Keratinocyte (primary cell): ENCODE measurements around the gene FAM47C. TPM values are rescaled to one million over a fixed set of nuclear protein-coding genes. Genes with fewer than 3 reads are reported as not detected.

Source experiments
- DNase-seq: peaks from one replicate; pipeline ENCODE4 v3.0.0-alpha.2; 2011; ENCODE audit warnings: low read depth, missing footprints, low spot score
- FAIRE-seq: peaks from 2 replicates; lab custom pipeline; 2011; peaks lifted over from hg19 to GRCh38; lab: Jason Lieb, UNC
- H2AFZ ChIP-seq: 2 replicates; pipeline ENCODE4 v1.6.0; 2012; ENCODE audit warnings: low read length, control low read depth, inconsistent platforms; ENCODE audit not compliant: control insufficient read depth
- H3K27ac ChIP-seq: 2 replicates; pipeline ENCODE4 v1.5.1; 2011; ENCODE audit warnings: low read length; ENCODE audit not compliant: control insufficient read depth, insufficient read depth
- H3K27me3 ChIP-seq: 3 replicates; pipeline ENCODE4 v1.6.0; 2011; ENCODE audit warnings: low read length; ENCODE audit not compliant: control insufficient read depth, insufficient read depth; ENCODE audit errors: extremely low read depth
- H3K36me3 ChIP-seq, 2 experiments: 2 replicates in 1 of 2; 3 replicates in 1 of 2; pipeline ENCODE4 v1.5.1; 2011; ENCODE audit warnings: low read length in 2 of 2, mild to moderate bottlenecking in 1 of 2; ENCODE audit not compliant: control insufficient read depth in 2 of 2, insufficient read depth in 2 of 2; ENCODE audit errors: extremely low read depth in 1 of 2
- H3K4me1 ChIP-seq: 3 replicates; pipeline ENCODE4 v1.5.1; 2011; ENCODE audit warnings: low read length; ENCODE audit not compliant: control insufficient read depth, insufficient read depth; ENCODE audit errors: extremely low read depth
- H3K4me2 ChIP-seq: 3 replicates; pipeline ENCODE4 v1.6.0; 2011; ENCODE audit warnings: low read depth, low read length; ENCODE audit not compliant: control insufficient read depth, insufficient read depth; ENCODE audit errors: extremely low read depth
- H3K4me3 ChIP-seq, 3 experiments: fragments of 200-600 bp in 1 of 3; sonication (generic) in 1 of 3; 2 replicates in 2 of 3; 3 replicates in 1 of 3; pipeline ENCODE4 v1.5.1; 2011 to 2016; ENCODE audit warnings: low read length in 3 of 3, mild to moderate bottlenecking in 3 of 3, control low read depth in 2 of 3, inconsistent platforms in 1 of 3, low read depth in 1 of 3, mixed read lengths in 1 of 3, mixed run types in 1 of 3, moderate library complexity in 1 of 3; ENCODE audit not compliant: control insufficient read depth in 2 of 3, insufficient read depth in 2 of 3; ENCODE audit errors: extremely low read depth in 1 of 3
- H3K79me2 ChIP-seq: 2 replicates; pipeline ENCODE4 v1.6.0; 2012; ENCODE audit warnings: low read length; ENCODE audit not compliant: control insufficient read depth, insufficient read depth
- H3K9ac ChIP-seq: 3 replicates; pipeline ENCODE4 v1.6.0; 2011; ENCODE audit warnings: low read length; ENCODE audit not compliant: control insufficient read depth, insufficient read depth; ENCODE audit errors: extremely low read depth
- H3K9me1 ChIP-seq: 3 replicates; pipeline ENCODE4 v1.6.0; 2011; ENCODE audit warnings: low read length; ENCODE audit not compliant: control insufficient read depth, insufficient read depth; ENCODE audit errors: extremely low read depth
- H3K9me3 ChIP-seq: 2 replicates; pipeline ENCODE4 v1.5.1; 2012; ENCODE audit warnings: low read depth, low read length; ENCODE audit not compliant: control insufficient read depth
- H4K20me1 ChIP-seq: 3 replicates; pipeline ENCODE4 v1.6.0; 2011; ENCODE audit warnings: low read length; ENCODE audit not compliant: control insufficient read depth, insufficient read depth; ENCODE audit errors: extremely low read depth
- EZH2 ChIP-seq: IDR thresholded peaks from one replicate; pipeline ENCODE4 v1.6.1; 2012; ENCODE audit warnings: inconsistent platforms, mild to moderate bottlenecking, low read length, moderate library complexity
- dilution Hi-C: fragments of 300-500 bp; cut with MboI; formaldehyde crosslinking; loops from one replicate; pipeline ENCODE4 v1.7.0; 2020; ENCODE audit warnings: low sequenced_read_pairs; ENCODE audit not compliant: extremely low pct_ligation_motif_present
- polyA plus RNA-seq, 5 experiments: library from polyadenylated mRNA; depleted of rRNA in 3 of 5; stranded (reverse) in 3 of 5; stranded (forward) in 1 of 5; unstranded in 1 of 5; fragments of >200 nt; gene quantifications; 1 replicate in 1 of 5; 2 replicates in 3 of 5; 3 replicates in 1 of 5; pipeline versions ENCODE4 v1.2.1 to v1.2.3, GENCODE V29; 2011 to 2012; ENCODE audit warnings: missing spikeins in 2 of 5, low read depth in 1 of 5, low replicate concordance in 1 of 5
- TF ChIP-seq, protein P1 (sequence below), 3 experiments: IDR thresholded peaks in 1 of 3; conservative IDR thresholded peaks in 1 of 3; optimal IDR thresholded peaks in 1 of 3; 2 replicates in 2 of 3; 3 replicates in 1 of 3; pipeline versions ENCODE3 to v1.5.1; 2011; ENCODE audit warnings: low read length in 3 of 3, mild to moderate bottlenecking in 3 of 3, moderate library complexity in 2 of 3, control low read depth in 1 of 3, inconsistent platforms in 1 of 3; ENCODE audit not compliant: insufficient read depth in 2 of 3; ENCODE audit errors: extremely low read depth in 1 of 3

The FAM47C gene
- polyA plus RNA-seq, 1 donor (not counting 4 experiments of a cell fraction or from before 2014, with no cell fraction given): not detected

DNA sequence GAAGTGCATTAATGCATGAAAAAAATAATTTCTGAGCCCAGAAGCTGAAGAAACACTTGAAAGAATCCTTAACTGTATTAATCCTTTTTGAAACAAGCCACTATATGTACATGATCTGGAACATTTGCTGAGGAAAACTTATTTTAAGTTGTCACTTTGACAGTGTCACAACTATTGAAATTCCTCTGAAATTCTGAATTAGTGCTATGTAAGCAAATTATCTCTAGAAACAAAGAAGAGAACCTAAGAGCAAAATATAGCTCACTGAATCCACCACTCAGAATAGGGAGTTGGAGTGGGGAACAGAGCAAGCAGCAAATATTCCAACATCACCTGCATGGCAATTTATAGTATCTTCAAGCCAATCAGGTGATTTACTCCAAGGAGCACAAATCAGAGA, 34.6 kb upstream of the FAM47C start:
- Histone ChIP-seq H3K36me3 (no peaks in the 10 kb centered on the region), H3K9me3 (no peaks in the 10 kb centered on the region), H3K9me1 (no peaks in the 10 kb centered on the region), H4K20me1 (no peaks in the 10 kb centered on the region), H2AFZ (no peak overlapping the region), H3K4me1 (no peaks in the 10 kb centered on the region), H3K4me2 (no peak overlapping the region), H3K79me2 (no peaks in the 10 kb centered on the region), H3K27me3 (no peaks in the 10 kb centered on the region), H3K9ac (no peak overlapping the region), H3K27ac (no peak overlapping the region), H3K4me3 (no peak overlapping the region)
- no peak for DNase-seq
- dilution Hi-C loops: no loop called here
- TF ChIP-seq, protein P1, sequence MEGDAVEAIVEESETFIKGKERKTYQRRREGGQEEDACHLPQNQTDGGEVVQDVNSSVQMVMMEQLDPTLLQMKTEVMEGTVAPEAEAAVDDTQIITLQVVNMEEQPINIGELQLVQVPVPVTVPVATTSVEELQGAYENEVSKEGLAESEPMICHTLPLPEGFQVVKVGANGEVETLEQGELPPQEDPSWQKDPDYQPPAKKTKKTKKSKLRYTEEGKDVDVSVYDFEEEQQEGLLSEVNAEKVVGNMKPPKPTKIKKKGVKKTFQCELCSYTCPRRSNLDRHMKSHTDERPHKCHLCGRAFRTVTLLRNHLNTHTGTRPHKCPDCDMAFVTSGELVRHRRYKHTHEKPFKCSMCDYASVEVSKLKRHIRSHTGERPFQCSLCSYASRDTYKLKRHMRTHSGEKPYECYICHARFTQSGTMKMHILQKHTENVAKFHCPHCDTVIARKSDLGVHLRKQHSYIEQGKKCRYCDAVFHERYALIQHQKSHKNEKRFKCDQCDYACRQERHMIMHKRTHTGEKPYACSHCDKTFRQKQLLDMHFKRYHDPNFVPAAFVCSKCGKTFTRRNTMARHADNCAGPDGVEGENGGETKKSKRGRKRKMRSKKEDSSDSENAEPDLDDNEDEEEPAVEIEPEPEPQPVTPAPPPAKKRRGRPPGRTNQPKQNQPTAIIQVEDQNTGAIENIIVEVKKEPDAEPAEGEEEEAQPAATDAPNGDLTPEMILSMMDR (optimal IDR thresholded peaks at IDR 0.05 in 1 of 3, IDR thresholded peaks at IDR 0.05 in 1 of 3, conservative IDR thresholded peaks at IDR 0.05 in 1 of 3; ENCODE audit: extremely low read depth in 1 of 3, insufficient read depth in 2 of 3, low read length in 3 of 3): no peak
- TF ChIP-seq EZH2: no peak
- FAIRE-seq: no peak

DNA sequence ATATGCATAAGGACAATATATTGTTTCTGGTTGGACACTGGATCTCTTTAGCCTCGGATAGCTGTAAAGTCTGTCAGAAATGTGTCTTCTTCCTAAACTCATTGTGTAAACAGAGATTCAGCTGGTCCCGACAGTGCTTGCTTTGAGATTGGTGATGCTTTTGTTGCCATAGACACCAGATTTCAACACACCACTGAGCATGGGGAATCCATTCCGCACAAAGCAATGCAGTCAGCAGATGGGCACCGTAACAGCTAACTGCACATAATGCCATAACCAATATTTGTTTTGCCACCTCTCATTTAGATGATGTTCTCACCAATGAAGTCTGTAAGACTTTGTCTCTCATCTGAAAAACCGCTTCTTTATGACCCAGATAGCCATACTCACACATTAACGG, 33.3 kb upstream of the FAM47C start:
- Histone ChIP-seq H3K4me1 (no peaks in the 10 kb centered on the region), H2AFZ (no peak overlapping the region), H4K20me1 (no peaks in the 10 kb centered on the region), H3K9me3 (no peaks in the 10 kb centered on the region), H3K79me2 (no peaks in the 10 kb centered on the region), H3K27ac (no peak overlapping the region), H3K36me3 (no peaks in the 10 kb centered on the region), H3K4me3 (no peak overlapping the region), H3K9me1 (no peaks in the 10 kb centered on the region), H3K9ac (no peak overlapping the region), H3K4me2 (no peak overlapping the region), H3K27me3 (no peaks in the 10 kb centered on the region)
- FAIRE-seq: no peak
- TF ChIP-seq, protein P1 (optimal IDR thresholded peaks at IDR 0.05 in 1 of 3, IDR thresholded peaks at IDR 0.05 in 1 of 3, conservative IDR thresholded peaks at IDR 0.05 in 1 of 3; ENCODE audit: extremely low read depth in 1 of 3, insufficient read depth in 2 of 3, low read length in 3 of 3): no peak
- no peak for TF ChIP-seq EZH2
- DNase-seq: no peak
- dilution Hi-C loops: no loop called here
